SK-N-SH treated with all-trans-retinoic acid at 6 μM for 48 hours (cell line): ENCODE results near the gene FGD5.

Experiments used
- ATAC-seq: fragments of 200-7000 bp; cut with Tn5 transposase; 3 replicates; pipeline ENCODE4 v1.9.1; 2020; ENCODE audit warnings: mild to moderate bottlenecking, moderate library complexity
- ARNTL ChIP-seq: fragments of 450-650 bp; formaldehyde crosslinking; IDR thresholded peaks from 2 replicates; pipeline ENCODE4 v1.5.0; 2020; ENCODE audit warnings: low read depth, mild to moderate bottlenecking, moderate library complexity, borderline replicate concordance
- BACH2 ChIP-seq: fragments of 250-450 bp; sonication (Bioruptor Pico); IDR thresholded peaks from 2 replicates; pipeline ENCODE4 v1.9.0; 2021; ENCODE audit warnings: mild to moderate bottlenecking, borderline replicate concordance
- CSDC2 ChIP-seq: fragments of 250-450 bp; sonication (Bioruptor Pico); IDR thresholded peaks from 2 replicates; pipeline ENCODE4 v1.5.0; 2020; ENCODE audit warnings: mild to moderate bottlenecking, moderate library complexity
- ESRRG ChIP-seq: fragments of 250-450 bp; sonication (Bioruptor Pico); IDR thresholded peaks from 2 replicates; pipeline ENCODE4 v1.6.1; 2021; ENCODE audit warnings: mild to moderate bottlenecking
- ISL1 ChIP-seq: fragments of 250-450 bp; sonication (Bioruptor Pico); IDR thresholded peaks from 2 replicates; pipeline ENCODE4 v2.1.2; 2022; ENCODE audit warnings: mild to moderate bottlenecking, moderate library complexity
- SNAI2 ChIP-seq: fragments of 250-450 bp; sonication (Bioruptor Pico); IDR thresholded peaks from 2 replicates; pipeline ENCODE4 v1.5.0; 2020; ENCODE audit warnings: mild to moderate bottlenecking, moderate library complexity
- TCF4 ChIP-seq: fragments of 250-450 bp; sonication (Bioruptor Pico); IDR thresholded peaks from 2 replicates; pipeline ENCODE4 v1.8.0; 2021; ENCODE audit warnings: mild to moderate bottlenecking, moderate library complexity, borderline replicate concordance
- TOX ChIP-seq: fragments of 250-450 bp; sonication (Bioruptor Pico); IDR thresholded peaks from 2 replicates; pipeline ENCODE4 v1.8.0; 2021; ENCODE audit warnings: mild to moderate bottlenecking, moderate library complexity, borderline replicate concordance
- ZFP30 ChIP-seq: fragments of 450-650 bp; formaldehyde crosslinking; IDR thresholded peaks from 2 replicates; pipeline ENCODE4 v1.5.0; 2022; ENCODE audit warnings: mild to moderate bottlenecking, moderate library complexity
- ZNF565 ChIP-seq: fragments of 450-650 bp; formaldehyde crosslinking; conservative IDR thresholded peaks from 2 replicates; pipeline ENCODE4 v1.5.0; 2020; ENCODE audit warnings: low read depth, mild to moderate bottlenecking, moderate library complexity
- ZNF70 ChIP-seq: fragments of 450-650 bp; formaldehyde crosslinking; IDR thresholded peaks from 2 replicates; pipeline ENCODE4 v1.5.0; 2020; ENCODE audit warnings: mild to moderate bottlenecking, moderate library complexity
- ZNF8 ChIP-seq: fragments of 450-650 bp; formaldehyde crosslinking; IDR thresholded peaks from 2 replicates; pipeline ENCODE4 v1.5.0; 2020; ENCODE audit warnings: mild to moderate bottlenecking, moderate library complexity
- TF ChIP-seq, protein P1 (sequence below): fragments of 250-450 bp; sonication (Bioruptor Pico); IDR thresholded peaks from 2 replicates; pipeline ENCODE4 v1.8.0; 2021; ENCODE audit warnings: low read depth, mild to moderate bottlenecking, moderate library complexity, borderline replicate concordance
- TF ChIP-seq, protein P2 (sequence below): fragments of 250-450 bp; sonication (Bioruptor Pico); IDR thresholded peaks from 2 replicates; pipeline ENCODE4 v1.5.0; 2020; ENCODE audit warnings: mild to moderate bottlenecking, moderate library complexity
- TF ChIP-seq, protein P3 (sequence below): fragments of 250-450 bp; sonication (Bioruptor Pico); IDR thresholded peaks from 2 replicates; pipeline ENCODE4 v1.8.0; 2020; ENCODE audit warnings: mild to moderate bottlenecking, moderate library complexity, borderline replicate concordance
- TF ChIP-seq, protein P4 (sequence below): fragments of 250-450 bp; sonication (Bioruptor Pico); IDR thresholded peaks from 2 replicates; pipeline ENCODE4 v1.5.1; 2021; ENCODE audit warnings: mild to moderate bottlenecking, moderate library complexity
- TF ChIP-seq, protein P5 (sequence below): fragments of 250-450 bp; sonication (Bioruptor Pico); IDR thresholded peaks from 2 replicates; pipeline ENCODE4 v1.5.1; 2020; ENCODE audit warnings: low read depth, mild to moderate bottlenecking, moderate library complexity

Gene FGD5

DNA sequence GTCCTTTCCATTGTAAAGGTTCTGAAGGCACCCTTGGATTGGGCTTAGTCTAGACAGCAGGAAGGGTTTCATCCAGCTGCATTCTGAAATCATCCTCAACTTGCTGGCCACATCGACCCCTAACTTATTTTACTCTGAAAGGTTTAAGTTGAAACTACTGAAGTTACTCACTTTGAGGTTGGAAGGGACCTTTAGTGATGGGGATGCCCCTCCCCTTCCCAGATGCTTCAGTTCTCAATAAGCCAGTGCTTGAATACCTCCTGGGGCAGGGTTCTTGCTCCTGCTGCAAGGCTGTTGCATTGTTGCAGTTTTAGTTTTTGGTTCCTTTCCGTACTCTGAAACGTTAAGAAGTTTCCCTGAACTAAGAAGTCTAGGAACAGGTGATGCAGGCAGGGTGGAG lies 26.4 kb downstream of the FGD5 start:
- TF ChIP-seq SNAI2 (CRISPR knock-in tag) = no peak
- TF ChIP-seq ESRRG (CRISPR knock-in tag) = no peak
- TF ChIP-seq ZNF8 (CRISPR knock-in tag) = no peak
- TF ChIP-seq, protein P1, sequence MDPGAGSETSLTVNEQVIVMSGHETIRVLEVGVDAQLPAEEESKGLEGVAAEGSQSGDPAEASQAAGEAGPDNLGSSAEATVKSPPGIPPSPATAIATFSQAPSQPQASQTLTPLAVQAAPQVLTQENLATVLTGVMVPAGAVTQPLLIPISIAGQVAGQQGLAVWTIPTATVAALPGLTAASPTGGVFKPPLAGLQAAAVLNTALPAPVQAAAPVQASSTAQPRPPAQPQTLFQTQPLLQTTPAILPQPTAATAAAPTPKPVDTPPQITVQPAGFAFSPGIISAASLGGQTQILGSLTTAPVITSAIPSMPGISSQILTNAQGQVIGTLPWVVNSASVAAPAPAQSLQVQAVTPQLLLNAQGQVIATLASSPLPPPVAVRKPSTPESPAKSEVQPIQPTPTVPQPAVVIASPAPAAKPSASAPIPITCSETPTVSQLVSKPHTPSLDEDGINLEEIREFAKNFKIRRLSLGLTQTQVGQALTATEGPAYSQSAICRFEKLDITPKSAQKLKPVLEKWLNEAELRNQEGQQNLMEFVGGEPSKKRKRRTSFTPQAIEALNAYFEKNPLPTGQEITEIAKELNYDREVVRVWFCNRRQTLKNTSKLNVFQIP (CRISPR knock-in tag) = no peak
- TF ChIP-seq, protein P2, sequence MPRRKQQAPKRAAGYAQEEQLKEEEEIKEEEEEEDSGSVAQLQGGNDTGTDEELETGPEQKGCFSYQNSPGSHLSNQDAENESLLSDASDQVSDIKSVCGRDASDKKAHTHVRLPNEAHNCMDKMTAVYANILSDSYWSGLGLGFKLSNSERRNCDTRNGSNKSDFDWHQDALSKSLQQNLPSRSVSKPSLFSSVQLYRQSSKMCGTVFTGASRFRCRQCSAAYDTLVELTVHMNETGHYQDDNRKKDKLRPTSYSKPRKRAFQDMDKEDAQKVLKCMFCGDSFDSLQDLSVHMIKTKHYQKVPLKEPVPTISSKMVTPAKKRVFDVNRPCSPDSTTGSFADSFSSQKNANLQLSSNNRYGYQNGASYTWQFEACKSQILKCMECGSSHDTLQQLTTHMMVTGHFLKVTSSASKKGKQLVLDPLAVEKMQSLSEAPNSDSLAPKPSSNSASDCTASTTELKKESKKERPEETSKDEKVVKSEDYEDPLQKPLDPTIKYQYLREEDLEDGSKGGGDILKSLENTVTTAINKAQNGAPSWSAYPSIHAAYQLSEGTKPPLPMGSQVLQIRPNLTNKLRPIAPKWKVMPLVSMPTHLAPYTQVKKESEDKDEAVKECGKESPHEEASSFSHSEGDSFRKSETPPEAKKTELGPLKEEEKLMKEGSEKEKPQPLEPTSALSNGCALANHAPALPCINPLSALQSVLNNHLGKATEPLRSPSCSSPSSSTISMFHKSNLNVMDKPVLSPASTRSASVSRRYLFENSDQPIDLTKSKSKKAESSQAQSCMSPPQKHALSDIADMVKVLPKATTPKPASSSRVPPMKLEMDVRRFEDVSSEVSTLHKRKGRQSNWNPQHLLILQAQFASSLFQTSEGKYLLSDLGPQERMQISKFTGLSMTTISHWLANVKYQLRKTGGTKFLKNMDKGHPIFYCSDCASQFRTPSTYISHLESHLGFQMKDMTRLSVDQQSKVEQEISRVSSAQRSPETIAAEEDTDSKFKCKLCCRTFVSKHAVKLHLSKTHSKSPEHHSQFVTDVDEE (CRISPR knock-in tag) = no peak
- TF ChIP-seq TCF4 (CRISPR knock-in tag) = no peak
- no peak for TF ChIP-seq ISL1
- ATAC-seq = no peak

DNA sequence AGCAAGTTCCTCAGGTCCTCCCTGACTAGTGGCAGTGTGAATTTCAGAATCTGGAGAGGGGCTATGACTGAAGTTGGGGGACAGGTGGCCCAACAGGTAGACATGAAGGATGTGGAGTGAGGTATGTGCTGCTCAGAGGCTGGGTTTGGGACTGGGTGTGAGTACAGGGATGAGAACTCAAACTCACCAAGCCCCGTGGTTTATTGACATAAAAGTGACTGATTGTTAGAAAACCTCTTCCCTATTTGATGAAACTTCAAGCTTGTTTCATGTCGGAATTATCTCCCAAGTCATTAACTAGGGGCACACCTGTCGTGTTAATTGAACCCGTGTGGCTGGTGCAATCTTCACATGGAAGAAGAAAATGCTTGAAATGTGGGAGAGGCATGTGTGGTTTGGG lies 27.1 kb downstream of the FGD5 start:
- no peak for TF ChIP-seq ARNTL (CRISPR knock-in tag)
- TF ChIP-seq, protein P1 (CRISPR knock-in tag) = no peak
- no peak for TF ChIP-seq ESRRG (CRISPR knock-in tag)
- TF ChIP-seq TCF4 (CRISPR knock-in tag) = no peak
- no peak for TF ChIP-seq ISL1
- no peak for TF ChIP-seq BACH2 (CRISPR knock-in tag)
- TF ChIP-seq, protein P3, sequence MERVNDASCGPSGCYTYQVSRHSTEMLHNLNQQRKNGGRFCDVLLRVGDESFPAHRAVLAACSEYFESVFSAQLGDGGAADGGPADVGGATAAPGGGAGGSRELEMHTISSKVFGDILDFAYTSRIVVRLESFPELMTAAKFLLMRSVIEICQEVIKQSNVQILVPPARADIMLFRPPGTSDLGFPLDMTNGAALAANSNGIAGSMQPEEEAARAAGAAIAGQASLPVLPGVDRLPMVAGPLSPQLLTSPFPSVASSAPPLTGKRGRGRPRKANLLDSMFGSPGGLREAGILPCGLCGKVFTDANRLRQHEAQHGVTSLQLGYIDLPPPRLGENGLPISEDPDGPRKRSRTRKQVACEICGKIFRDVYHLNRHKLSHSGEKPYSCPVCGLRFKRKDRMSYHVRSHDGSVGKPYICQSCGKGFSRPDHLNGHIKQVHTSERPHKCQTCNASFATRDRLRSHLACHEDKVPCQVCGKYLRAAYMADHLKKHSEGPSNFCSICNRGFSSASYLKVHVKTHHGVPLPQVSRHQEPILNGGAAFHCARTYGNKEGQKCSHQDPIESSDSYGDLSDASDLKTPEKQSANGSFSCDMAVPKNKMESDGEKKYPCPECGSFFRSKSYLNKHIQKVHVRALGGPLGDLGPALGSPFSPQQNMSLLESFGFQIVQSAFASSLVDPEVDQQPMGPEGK (CRISPR knock-in tag) = no peak
- no peak for TF ChIP-seq ZNF565 (CRISPR knock-in tag)

DNA sequence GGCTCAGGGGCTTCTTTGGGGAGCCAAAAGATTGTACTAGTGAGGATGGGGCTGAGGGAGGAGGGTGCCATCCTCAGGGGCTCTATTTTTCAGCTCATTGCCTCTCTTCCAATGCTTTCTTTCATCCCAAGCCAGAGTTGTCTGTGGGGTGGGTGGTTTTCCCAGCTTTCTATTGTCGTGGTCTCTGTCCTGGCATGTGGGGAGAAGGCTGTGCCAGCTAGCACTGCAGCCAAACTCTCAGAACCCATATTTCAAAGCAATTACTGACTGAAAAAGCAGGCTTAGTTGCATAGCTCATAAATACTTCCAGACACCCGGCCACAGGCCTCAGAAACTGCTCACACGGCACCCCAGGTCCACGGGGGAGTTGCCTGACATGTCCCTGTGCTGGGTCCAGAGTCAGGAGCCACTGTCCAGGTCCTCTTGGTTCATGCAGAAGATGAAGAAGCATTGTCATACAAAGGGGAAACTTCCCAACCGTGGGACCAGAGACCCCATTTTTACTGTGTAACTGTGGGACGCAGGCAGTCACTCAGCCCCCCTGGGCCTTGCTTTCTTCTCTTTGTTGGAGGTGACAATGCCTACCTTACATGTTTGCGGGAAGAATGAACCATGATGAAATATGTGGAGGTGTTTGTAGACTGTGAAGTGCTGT lies 27.6 kb downstream of the FGD5 start:
- no peak for ATAC-seq

More for the DNA sequence above, 27.1 kb downstream of the FGD5 start:
- ATAC-seq = no peak

More for the DNA sequence above, 27.6 kb downstream of the FGD5 start:
- TF ChIP-seq ISL1 (no peak), ZNF8 (CRISPR knock-in tag) (no peak), CSDC2 (no peak), TOX (CRISPR knock-in tag) (no peak), ZFP30 (CRISPR knock-in tag) (no peak), ZNF70 (no peak)
- TF ChIP-seq, protein P2 (CRISPR knock-in tag) = no peak
- TF ChIP-seq, protein P3 (CRISPR knock-in tag) = no peak
- TF ChIP-seq, protein P4, sequence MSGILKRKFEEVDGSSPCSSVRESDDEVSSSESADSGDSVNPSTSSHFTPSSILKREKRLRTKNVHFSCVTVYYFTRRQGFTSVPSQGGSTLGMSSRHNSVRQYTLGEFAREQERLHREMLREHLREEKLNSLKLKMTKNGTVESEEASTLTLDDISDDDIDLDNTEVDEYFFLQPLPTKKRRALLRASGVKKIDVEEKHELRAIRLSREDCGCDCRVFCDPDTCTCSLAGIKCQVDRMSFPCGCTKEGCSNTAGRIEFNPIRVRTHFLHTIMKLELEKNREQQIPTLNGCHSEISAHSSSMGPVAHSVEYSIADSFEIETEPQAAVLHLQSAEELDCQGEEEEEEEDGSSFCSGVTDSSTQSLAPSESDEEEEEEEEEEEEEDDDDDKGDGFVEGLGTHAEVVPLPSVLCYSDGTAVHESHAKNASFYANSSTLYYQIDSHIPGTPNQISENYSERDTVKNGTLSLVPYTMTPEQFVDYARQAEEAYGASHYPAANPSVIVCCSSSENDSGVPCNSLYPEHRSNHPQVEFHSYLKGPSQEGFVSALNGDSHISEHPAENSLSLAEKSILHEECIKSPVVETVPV (CRISPR knock-in tag) = no peak
- TF ChIP-seq, protein P5, sequence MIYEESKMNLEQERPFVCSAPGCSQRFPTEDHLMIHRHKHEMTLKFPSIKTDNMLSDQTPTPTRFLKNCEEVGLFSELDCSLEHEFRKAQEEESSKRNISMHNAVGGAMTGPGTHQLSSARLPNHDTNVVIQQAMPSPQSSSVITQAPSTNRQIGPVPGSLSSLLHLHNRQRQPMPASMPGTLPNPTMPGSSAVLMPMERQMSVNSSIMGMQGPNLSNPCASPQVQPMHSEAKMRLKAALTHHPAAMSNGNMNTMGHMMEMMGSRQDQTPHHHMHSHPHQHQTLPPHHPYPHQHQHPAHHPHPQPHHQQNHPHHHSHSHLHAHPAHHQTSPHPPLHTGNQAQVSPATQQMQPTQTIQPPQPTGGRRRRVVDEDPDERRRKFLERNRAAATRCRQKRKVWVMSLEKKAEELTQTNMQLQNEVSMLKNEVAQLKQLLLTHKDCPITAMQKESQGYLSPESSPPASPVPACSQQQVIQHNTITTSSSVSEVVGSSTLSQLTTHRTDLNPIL (CRISPR knock-in tag) = no peak
